ENCODE results near the gene MMADHC.

The MMADHC gene

GRCh38 chr2:149587220-149587949 lies at the start of gene MMADHC:
MMADHC (minus strand) TSS chr2:149587775; CDS start chr2:149587097, 678 bp downstream.
- peak; percentile 80 to 86 for DNase-seq

GRCh38 chr2:149634103-149634502 lies 46.5 kb upstream of the MMADHC start:
- no peak for DNase-seq

DNA sequence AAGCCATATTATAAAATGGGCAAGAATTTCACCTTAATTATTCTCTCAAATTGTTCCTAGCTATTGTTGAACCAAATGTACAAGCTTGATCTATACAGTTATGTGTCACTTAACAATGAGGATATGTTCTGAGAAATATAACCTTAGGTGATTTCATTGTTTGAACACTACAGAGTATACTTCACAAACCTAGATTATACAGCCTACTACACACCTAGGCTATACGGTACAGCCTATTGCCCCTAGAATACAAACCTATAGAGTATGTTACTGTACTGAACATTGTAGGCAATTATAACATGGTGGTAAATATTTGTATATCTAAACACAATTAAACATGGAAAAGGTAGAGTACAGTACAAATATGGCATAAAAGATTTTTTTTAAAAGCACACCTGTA lies 42.9 kb upstream of the MMADHC start:
- DNase-seq, result no peak

DNA sequence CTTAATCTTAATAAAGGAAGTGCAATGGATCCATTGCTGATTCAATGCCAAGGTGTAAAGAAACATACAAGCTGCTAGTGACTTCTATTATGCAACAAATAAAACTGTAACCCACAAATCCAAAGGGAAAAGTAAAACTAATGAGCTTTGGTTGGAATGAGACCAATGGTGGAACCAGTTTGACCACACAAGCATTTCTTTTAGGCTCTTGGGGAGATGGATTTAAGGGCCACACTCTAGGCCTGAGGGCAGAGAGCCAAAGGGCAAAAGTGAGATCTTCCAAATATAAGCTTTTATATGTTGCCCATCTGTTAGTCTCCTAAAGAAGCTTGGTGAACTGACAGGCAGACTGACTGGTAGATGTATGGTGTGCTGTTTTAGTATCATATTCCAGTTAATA lies 41.5 kb upstream of the MMADHC start:
- no peak for DNase-seq

GRCh38 chr2:149627111-149627801 lies 39.7 kb upstream of the MMADHC start:
- no peak for DNase-seq

DNA sequence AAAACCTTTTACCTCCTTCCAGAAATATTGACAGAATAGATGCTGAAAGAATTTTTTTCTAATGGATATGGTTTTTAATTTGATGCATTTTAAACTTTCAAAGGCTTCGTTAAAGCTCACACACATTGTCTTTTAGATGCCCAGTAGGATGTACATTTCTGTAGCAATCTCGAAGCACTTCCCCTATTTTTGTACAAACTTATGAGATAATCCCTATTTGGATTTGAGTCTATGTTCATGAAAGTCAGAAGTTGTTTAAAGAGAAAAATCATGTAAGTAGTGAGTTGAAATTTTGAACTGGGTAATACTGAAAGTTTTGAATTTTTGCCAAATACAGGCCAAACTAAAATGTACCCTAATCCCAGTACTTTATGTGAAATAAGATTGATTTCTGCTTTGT lies 38.1 kb upstream of the MMADHC start:
- DNase-seq, result no peak

DNA sequence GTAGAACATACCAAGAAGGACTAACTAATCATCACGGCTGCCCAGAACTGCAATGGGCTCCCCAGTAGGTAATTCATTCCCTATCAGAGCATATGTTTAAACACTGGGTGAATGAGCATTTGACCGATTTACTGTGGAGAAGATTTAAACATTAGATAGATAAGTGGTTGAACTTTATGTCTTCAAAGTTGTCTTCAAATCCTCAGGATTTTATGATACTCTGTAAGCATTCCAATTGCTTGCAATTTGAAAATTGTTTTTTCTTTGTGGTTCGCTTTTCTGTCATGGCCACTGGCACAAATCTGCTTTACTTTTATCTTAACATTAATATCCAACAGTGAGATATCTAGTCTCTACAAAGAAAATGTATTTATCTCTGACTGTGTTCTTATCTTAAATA lies 37.7 kb upstream of the MMADHC start:
- no peak for DNase-seq

GRCh38 chr2:149622343-149622742 lies 34.8 kb upstream of the MMADHC start:
- no peak for DNase-seq

DNA sequence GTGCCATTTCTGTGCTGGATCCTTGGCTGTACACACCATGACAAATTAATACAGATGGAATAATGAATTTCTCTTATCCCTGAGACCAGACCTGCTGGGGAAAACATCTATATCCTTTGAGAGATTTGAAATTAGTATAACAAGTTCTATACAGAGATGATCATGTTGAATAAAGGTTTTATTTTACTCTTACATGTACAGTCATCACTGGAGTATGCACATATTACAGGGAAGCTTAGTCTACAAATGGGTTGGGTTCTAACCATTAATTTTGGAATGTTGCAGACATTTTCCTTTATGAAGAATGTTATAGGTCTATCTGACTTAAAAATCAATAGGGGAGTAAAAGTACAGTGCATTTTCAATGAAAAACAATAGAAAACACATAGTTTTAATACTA lies 29.9 kb upstream of the MMADHC start:
- DNase-seq, result no peak

- no peak for DNase-seq
Observed at GRCh38 chr2:149616681-149617456, 29.3 kb upstream of the MMADHC start.

DNA sequence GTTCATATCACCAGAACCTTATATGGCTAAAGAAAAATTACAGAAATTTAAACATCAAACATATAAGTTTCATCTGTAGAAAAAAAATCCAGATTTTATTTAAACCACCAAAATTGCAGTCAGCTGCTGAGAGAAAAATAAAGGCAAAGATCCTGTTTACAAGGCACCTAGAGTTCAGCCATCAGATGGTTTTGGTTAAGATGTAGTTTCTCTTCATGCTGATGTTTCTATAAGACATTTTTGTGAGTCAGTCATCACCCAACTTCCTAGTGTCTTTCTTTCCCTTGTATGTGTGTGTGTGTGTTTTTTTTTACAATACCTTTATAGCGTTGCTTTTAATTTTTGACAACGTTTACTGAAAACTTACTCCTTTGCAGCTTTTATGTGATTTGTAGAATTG lies 26.1 kb upstream of the MMADHC start:
- no peak for DNase-seq

DNA sequence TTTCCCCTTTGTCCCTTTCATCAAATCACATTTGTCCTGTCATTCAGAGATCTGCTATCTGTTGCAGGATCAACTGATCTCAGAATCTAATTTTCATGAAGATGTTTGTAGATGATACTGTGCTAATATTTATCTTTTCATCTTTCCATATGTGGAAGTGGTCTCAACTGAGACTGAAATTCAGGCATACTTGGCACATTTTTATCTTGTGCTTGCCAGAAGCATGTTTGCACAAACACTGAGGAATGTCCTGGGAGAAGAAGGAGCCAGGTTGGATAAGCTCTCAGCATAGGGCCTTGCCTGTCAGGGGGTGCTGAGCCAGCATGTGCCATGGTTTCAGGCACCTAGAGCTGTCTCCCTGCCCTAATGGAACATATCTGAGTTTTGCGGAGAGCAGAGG lies 24.5 kb upstream of the MMADHC start:
- DNase-seq, result no peak

- DNase-seq, result no peak
Observed at GRCh38 chr2:149611100-149611820, 23.7 kb upstream of the MMADHC start.

DNA sequence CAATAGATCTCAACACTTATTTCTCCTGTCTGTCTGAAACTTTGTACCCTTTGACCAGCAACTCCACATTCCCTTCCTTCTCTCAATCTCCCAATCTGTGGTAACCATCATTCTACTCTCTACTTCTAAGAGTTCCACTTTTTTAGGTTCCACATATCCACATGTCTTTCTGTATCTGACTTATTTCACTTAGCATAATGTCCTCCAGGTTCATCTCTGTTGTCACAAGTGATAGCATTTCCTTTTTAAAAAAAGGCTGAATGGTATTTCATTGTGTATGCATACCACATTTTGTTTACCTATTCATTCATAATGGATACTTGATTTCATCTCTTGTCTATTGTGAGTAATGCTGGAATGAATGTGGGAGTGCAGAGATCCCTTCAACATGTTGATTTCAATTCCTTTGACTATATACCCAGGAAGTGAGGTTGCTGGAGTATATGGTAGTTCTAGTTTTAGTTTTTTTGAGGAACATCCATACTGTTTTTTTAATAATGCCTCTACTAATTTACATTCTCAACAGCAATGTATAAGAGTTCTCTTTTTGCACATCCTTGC lies 18.8 kb upstream of the MMADHC start:
- no peak for DNase-seq

DNA sequence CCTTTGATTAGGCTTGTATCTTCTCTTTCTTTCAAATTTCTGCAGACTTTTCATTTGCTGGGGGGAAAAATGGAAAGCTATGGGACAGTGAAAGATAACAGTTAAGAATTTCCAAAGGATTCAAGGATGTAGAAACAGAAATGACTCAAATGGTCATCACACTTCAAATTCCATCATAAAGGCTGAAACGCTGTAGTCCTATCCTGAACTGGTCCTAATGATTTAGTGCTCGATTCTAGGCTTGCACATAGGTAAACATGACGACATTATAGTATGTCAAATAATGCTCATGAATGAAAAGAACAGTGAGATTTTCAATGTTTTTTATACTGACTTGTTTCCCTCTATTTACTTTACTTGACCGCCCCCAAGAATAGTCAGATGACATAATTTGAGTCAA lies 15.7 kb upstream of the MMADHC start:
- DNase-seq, result no peak

DNA sequence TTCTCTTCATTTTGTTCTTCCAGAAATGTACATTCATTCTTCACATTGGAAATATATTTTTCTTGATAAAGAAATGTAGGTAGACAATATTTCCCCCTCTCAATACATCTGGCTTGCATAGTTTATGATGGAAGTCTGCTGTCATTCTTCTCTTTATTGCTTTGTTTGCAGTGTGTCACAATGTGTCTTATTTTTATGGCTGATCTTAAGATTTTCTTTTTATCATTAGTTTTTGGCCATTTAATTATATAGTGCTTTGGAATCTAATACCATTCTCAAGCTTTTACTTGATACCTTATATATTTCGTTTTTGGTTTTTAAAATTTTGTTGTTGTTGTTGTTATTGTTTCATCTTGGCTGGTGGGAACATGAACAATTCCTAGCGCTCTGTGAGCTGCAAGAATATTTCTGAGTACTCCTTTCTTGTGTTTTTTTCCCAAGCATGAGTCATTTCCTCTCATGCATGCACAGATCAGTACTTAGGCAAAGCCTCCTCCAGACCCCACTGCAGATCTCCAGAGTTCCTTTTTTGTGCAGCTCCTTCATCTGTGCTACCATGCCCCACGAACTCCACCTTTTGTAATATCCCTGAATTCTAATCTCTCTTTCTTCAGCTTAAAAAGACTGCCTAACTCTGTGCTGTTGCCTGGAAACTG lies 13.7 kb upstream of the MMADHC start:
- no peak for DNase-seq

GRCh38 chr2:149597668-149598326 lies 10.2 kb upstream of the MMADHC start:
- DNase-seq, result peak; percentile 10 to 81

GRCh38 chr2:149597050-149597667 lies 9.6 kb upstream of the MMADHC start:
- DNase-seq, result no peak

GRCh38 chr2:149596471-149596870 lies 8.9 kb upstream of the MMADHC start:
- no peak for DNase-seq

DNA sequence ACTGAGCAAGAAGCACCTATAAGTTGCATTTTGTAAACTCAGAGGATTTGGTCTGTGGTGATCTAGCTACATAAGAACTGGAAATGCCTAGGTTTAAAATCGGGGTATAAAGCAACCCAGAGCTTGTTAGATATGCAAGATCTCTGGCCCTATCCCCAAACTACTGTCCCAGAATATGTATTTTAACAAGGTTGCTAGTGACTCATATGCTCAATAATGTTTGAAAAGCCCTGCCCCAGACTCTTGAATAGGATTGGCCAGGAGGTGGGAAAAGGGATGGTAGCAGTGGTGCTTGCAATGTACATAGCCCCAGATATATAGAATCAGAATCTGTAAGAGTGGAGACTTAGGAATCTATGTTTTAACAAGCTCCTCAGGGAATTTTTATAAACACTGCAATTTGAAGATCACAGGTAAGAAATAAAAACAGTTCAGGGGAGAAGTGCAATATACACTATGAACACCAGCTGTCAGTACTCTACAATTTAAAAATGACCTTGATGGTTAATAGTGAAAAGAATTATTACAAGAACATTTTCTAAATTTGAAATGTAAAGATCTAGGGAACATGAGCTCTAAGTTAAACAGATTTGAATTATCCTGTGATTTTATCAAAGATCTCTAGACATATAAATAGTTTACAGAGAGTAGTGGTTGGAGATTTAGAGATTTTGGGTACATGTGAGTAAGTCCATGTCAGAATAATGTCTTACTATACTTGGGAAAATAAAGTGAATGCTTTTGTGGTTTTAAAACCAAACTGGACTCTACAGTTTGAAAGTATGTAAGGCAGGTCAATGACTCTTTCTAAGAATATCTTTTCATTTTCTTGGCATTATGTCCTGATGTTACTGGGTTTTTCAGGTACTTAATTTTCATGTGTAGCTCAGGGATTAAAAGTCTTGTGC lies 7.7 kb upstream of the MMADHC start:
- DNase-seq, result no peak

Data from hippocampal formation (tissue), 2 donors.